Natural killer cell (primary cell): ENCODE data around the gene OTOGL. TPM values are rescaled to one million over a fixed set of nuclear protein-coding genes. Genes with fewer than 3 reads are reported as not detected.

Source experiments
- ATAC-seq, 3 donors: fragments of 150-1000 bp in 2 of 3; fragments of 200-7000 bp in 1 of 3; cut with Tn5 transposase; 1 replicate in 1 of 3; 2 replicates in 2 of 3; pipeline ENCODE4 v1.10.0; 2021; ENCODE audit warnings: mild to moderate bottlenecking in 2 of 3, moderate library complexity in 2 of 3
- DNase-seq, 2 donors: peaks; one replicate each; pipeline versions ENCODE4 v3.0.0 to v3.0.0-alpha.2; 2013 to 2021; ENCODE audit warnings: mixed read lengths in 1 of 2
- H3K27ac ChIP-seq: one replicate; pipeline ENCODE4 v1.5.1; 2013; ENCODE audit warnings: mild to moderate bottlenecking, low read length
- H3K27me3 ChIP-seq: one replicate; pipeline ENCODE4 v1.6.1; 2013; ENCODE audit warnings: low read length; ENCODE audit not compliant: control insufficient read depth, insufficient read depth
- H3K36me3 ChIP-seq: one replicate; pipeline ENCODE4 v1.6.1; 2013; ENCODE audit warnings: low read length; ENCODE audit not compliant: control insufficient read depth, insufficient read depth
- H3K4me1 ChIP-seq: one replicate; pipeline ENCODE4 v1.6.1; 2013; ENCODE audit warnings: low read length; ENCODE audit not compliant: control insufficient read depth, insufficient read depth
- H3K4me3 ChIP-seq: one replicate; pipeline ENCODE4 v1.5.1; 2013; ENCODE audit warnings: low read length
- H3K9me3 ChIP-seq: one replicate; pipeline ENCODE4 v1.6.1; 2013; ENCODE audit warnings: low read length; ENCODE audit not compliant: control insufficient read depth, insufficient read depth
- H3K27ac Mint-ChIP-seq, 2 donors: one replicate each; pipeline ENCODE4 v1.8.0; 2022; ENCODE audit warnings: mild to moderate bottlenecking in 2 of 2, mixed read lengths in 2 of 2, moderate library complexity in 1 of 2
- H3K27me3 Mint-ChIP-seq, 2 donors: one replicate each; pipeline ENCODE4 v1.8.0; 2022; ENCODE audit warnings: low read depth in 2 of 2, mixed read lengths in 2 of 2
- H3K36me3 Mint-ChIP-seq: one replicate; pipeline ENCODE4 v1.8.0; 2022; ENCODE audit warnings: mixed read lengths
- H3K4me1 Mint-ChIP-seq, 2 donors: one replicate each; pipeline ENCODE4 v1.8.0; 2022; ENCODE audit warnings: mixed read lengths in 2 of 2
- H3K4me3 Mint-ChIP-seq: one replicate; pipeline ENCODE4 v1.8.0; 2022; ENCODE audit warnings: mild to moderate bottlenecking, moderate library complexity, mixed read lengths
- H3K9me3 Mint-ChIP-seq, 2 donors: one replicate each; pipeline ENCODE4 v1.8.0; 2022; ENCODE audit warnings: mixed read lengths in 2 of 2
- WGBS: methylation state at CpG from one replicate; pipeline ENCODE4 v1.1.7; 2013; ENCODE audit warnings: missing lambda C conversion rate; ENCODE audit not compliant: insufficient coverage; 5-methylcytosine and 5-hydroxymethylcytosine counted together
- intact Hi-C: fragments of 100-400 bp; cut with micrococcal nuclease; formaldehyde crosslinking; loops from one replicate; pipeline ENCODE4 v1.14.2; 2022
- total RNA-seq, 4 donors: library from RNA; stranded (reverse); fragments of 120-200 nt in 1 of 4; gene quantifications; one replicate each; pipeline versions ENCODE4 v1.2.3 to v1.2.4, GENCODE V29; 2013 to 2022
- TF ChIP-seq, protein P1 (sequence below): fragments of 200-600 bp; IDR thresholded peaks from one replicate; pipeline ENCODE4 v1.8.0; 2022; ENCODE audit warnings: antibody characterized with exemption

OTOGL gene
- total RNA-seq, 3 donors from 2014 or later (not counting 1 experiment from before 2014, with no cell fraction given), result not detected

- WGBS, result 57% methylated on average over 1 of the region's 4 CpGs
- Mint-ChIP-seq H3K27me3 (peaks cover 26 to 27% of the 10 kb centered on the region in 2 donors), H3K4me3 (no peak overlapping the region), H3K36me3 (no peaks in the 10 kb centered on the region), H3K9me3 (no peaks in the 10 kb centered on the region), H3K27ac (no peak overlapping the region), H3K4me1 (peaks cover 11 to 13% of the 10 kb centered on the region in 2 donors)
- DNase-seq, result no peak
- peak in 1 of 3 donors; percentile 45 for ATAC-seq
- Histone ChIP-seq H3K27me3 (no peaks in the 10 kb centered on the region), H3K9me3 (no peaks in the 10 kb centered on the region), H3K4me1 (no peaks in the 10 kb centered on the region), H3K36me3 (no peaks in the 10 kb centered on the region), H3K27ac (no peak overlapping the region), H3K4me3 (no peak overlapping the region)
- intact Hi-C loops, result no loop called here
- TF ChIP-seq, protein P1, sequence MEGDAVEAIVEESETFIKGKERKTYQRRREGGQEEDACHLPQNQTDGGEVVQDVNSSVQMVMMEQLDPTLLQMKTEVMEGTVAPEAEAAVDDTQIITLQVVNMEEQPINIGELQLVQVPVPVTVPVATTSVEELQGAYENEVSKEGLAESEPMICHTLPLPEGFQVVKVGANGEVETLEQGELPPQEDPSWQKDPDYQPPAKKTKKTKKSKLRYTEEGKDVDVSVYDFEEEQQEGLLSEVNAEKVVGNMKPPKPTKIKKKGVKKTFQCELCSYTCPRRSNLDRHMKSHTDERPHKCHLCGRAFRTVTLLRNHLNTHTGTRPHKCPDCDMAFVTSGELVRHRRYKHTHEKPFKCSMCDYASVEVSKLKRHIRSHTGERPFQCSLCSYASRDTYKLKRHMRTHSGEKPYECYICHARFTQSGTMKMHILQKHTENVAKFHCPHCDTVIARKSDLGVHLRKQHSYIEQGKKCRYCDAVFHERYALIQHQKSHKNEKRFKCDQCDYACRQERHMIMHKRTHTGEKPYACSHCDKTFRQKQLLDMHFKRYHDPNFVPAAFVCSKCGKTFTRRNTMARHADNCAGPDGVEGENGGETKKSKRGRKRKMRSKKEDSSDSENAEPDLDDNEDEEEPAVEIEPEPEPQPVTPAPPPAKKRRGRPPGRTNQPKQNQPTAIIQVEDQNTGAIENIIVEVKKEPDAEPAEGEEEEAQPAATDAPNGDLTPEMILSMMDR, result no peak
Observed at GRCh38 chr12:80260269-80260668, 160.9 kb downstream of the OTOGL start.

DNA sequence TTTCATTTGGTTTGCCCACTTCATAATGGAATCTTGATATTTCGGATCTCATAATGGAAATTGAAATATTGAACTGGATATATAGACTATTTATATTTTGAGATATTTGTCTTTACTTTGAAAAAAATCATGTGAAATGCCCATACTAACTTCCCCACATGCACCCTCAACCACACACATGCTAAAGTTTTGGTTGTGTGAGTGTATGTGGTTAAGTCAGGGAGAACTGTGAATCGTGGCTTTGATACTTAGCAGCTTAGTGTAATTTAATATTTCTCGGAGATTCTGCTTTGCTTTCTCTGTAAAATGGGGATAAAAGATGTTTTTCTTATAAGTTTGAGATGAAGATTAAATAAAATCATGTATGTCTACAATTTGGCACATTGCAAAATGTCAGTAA, 162.1 kb downstream of the OTOGL start:
- ATAC-seq (peak; percentile 56 to 98 (median 66)), DNase-seq (no peak)
- H3K9me3 ChIP-seq, result no peaks in the 10 kb centered on the region
- no peaks in the 10 kb centered on the region for H3K4me1 ChIP-seq
- H3K36me3 Mint-ChIP-seq, result no peaks in the 10 kb centered on the region
- H3K27me3 ChIP-seq, result no peaks in the 10 kb centered on the region
- TF ChIP-seq, protein P1, result no peak
- no peak overlapping the region for H3K27ac ChIP-seq
- H3K36me3 ChIP-seq, result no peaks in the 10 kb centered on the region
- peaks cover 11 to 13% of the 10 kb centered on the region in 2 donors for H3K4me1 Mint-ChIP-seq
- no peaks in the 10 kb centered on the region for H3K9me3 Mint-ChIP-seq
- no peak overlapping the region for H3K4me3 ChIP-seq
- peak overlapping the region; percentile 26 for H3K4me3 Mint-ChIP-seq
- intact Hi-C loops, result no loop called here
- no peak overlapping the region for H3K27ac Mint-ChIP-seq
- peaks cover 23% of the 10 kb centered on the region in 2 donors for H3K27me3 Mint-ChIP-seq
- WGBS, result 23% methylated on average over 2 of the region's 3 CpGs

DNA sequence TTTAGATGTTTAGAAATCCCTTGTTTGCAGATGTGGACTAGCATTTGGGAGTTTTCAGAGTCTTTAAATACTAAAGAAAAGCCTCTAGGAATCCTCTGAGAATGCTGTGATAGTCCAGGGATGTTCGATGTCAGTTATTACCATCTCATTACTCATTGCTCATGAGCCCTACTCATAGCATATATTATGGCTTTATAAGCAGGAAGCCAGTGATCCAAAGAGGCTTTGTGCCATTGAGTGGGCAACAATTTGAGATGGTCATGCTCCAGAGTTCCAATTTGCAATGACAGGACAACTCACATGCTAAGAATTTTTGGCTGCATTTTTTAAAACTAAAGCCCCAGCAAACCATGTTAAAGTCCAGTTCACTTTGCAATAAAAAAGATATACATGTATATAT, 163.0 kb downstream of the OTOGL start:
- Mint-ChIP-seq H3K27me3 (peaks cover 15 to 16% of the 10 kb centered on the region in 2 donors), H3K27ac (no peak overlapping the region), H3K9me3 (no peaks in the 10 kb centered on the region), H3K36me3 (no peaks in the 10 kb centered on the region), H3K4me1 (peaks cover 11 to 13% of the 10 kb centered on the region in 2 donors), H3K4me3 (no peak overlapping the region)
- WGBS, result 92% methylated on average over 1 of the region's 1 CpG
- H3K9me3 ChIP-seq, result no peaks in the 10 kb centered on the region
- intact Hi-C loops, result no loop called here
- TF ChIP-seq, protein P1, result no peak
- DNase-seq (no peak), ATAC-seq (no peak)
- no peaks in the 10 kb centered on the region for H3K27me3 ChIP-seq
- H3K27ac ChIP-seq, result no peak overlapping the region
- H3K36me3 ChIP-seq, result no peaks in the 10 kb centered on the region
- no peaks in the 10 kb centered on the region for H3K4me1 ChIP-seq
- H3K4me3 ChIP-seq, result no peak overlapping the region

DNA sequence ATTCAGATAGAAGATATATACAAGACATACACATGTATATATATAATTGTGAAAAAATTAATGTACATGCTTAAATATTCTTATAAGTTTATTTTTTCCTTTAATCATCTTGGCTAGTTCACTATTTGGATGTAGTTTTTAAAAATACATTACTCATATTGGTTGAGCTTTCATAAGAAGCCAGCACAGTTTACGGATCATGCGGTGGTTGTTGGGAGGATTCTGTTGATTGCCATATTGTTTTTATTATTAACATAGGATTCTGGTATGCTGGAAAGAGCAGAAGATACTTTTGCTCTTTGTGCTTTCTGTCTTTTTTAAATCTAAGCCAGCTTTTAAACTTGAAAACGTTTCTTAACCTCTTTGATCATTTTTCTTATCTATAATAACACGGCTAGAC, 163.4 kb downstream of the OTOGL start:
- H3K4me1 Mint-ChIP-seq, result peaks cover 11 to 13% of the 10 kb centered on the region in 2 donors
- no peak for ATAC-seq
- H3K27ac ChIP-seq, result no peak overlapping the region
- H3K4me1 ChIP-seq, result no peaks in the 10 kb centered on the region
- no peaks in the 10 kb centered on the region for H3K36me3 ChIP-seq
- H3K9me3 Mint-ChIP-seq, result no peaks in the 10 kb centered on the region
- H3K4me3 ChIP-seq, result no peak overlapping the region
- H3K27me3 Mint-ChIP-seq, result peaks cover 15% of the 10 kb centered on the region in 2 donors
- H3K27me3 ChIP-seq, result no peaks in the 10 kb centered on the region
- DNase-seq, result no peak
- H3K4me3 Mint-ChIP-seq, result no peak overlapping the region
- 90% methylated on average over 2 of the region's 4 CpGs for WGBS
- no peaks in the 10 kb centered on the region for H3K36me3 Mint-ChIP-seq
- no peak overlapping the region for H3K27ac Mint-ChIP-seq
- TF ChIP-seq, protein P1, result no peak
- no peaks in the 10 kb centered on the region for H3K9me3 ChIP-seq
- intact Hi-C loops, result no loop called here
